HepG2 (cell line): ENCODE results near the gene PM20D1. TPM values are rescaled to one million over a fixed set of nuclear protein-coding genes. Genes with fewer than 3 reads are reported as not detected.

ENCODE experiments used
- ATAC-seq: fragments of 200-7000 bp; cut with Tn5 transposase; 3 replicates; pipeline ENCODE4 v1.9.1; 2020; ENCODE audit warnings: mild to moderate bottlenecking, moderate library complexity
- Bru-seq: library from RNA; stranded (reverse); fragments of 400-500 nt; gene quantifications from one replicate; lab custom pipeline; 2021; lab: Mats Ljungman, UMichigan
- BruChase-seq, 2 experiments: library from RNA; stranded (reverse); fragments of 400-500 nt; gene quantifications; one replicate each; lab custom pipeline; 2021; lab: Mats Ljungman, UMichigan
- BruUV-seq: library from RNA; stranded (reverse); fragments of 400-500 nt; replicated peaks from 2 replicates; lab custom pipeline; 2021; lab: Mats Ljungman, UMichigan
- CTCF ChIA-PET: fragments of 300-600 bp; formaldehyde crosslinking; extraction: SDS; loops from one replicate; lab custom pipeline; 2021; ENCODE audit warnings: low total read pairs, inconsistent platforms, low intra/inter-chr PET ratio; lab: Yijun Ruan, JAX
- POLR2A ChIA-PET: fragments of 350-600 bp; sonication (Branson Sonifier 250); formaldehyde crosslinking; loops from one replicate; lab custom pipeline; 2020; ENCODE audit warnings: antibody characterized with exemption, inconsistent platforms; lab: Yijun Ruan, JAX
- DNase-seq: peaks from one replicate; pipeline ENCODE4 v3.0.0-alpha.2; 2015; ENCODE audit warnings: low spot score
- FAIRE-seq: peaks from 3 replicates; lab custom pipeline; 2011; peaks lifted over from hg19 to GRCh38; lab: Jason Lieb, UNC
- H2AFZ ChIP-seq: one replicate; pipeline ENCODE4 v1.6.1; 2011; ENCODE audit warnings: low read length, inconsistent platforms
- H3K27ac ChIP-seq: fragments of 300-600 bp; 3 replicates; pipeline ENCODE4 v1.8.0; 2011; ENCODE audit warnings: mixed run types, mild to moderate bottlenecking, mixed read lengths, low read length, inconsistent platforms; ENCODE audit not compliant: insufficient read depth; ENCODE audit errors: extremely low read length
- H3K27me3 ChIP-seq, 2 experiments: fragments of 200-600 bp in 1 of 2; 2 replicates in 1 of 2; 3 replicates in 1 of 2; pipeline versions ENCODE4 v1.6.0 to v1.8.0; 2011; ENCODE audit warnings: low read length in 2 of 2, mild to moderate bottlenecking in 2 of 2, moderate library complexity in 2 of 2, inconsistent platforms in 1 of 2; ENCODE audit not compliant: insufficient read depth in 2 of 2, control insufficient read depth in 1 of 2
- H3K36me3 ChIP-seq, 2 experiments: fragments of 200-600 bp in 1 of 2; replicated peaks in 1 of 2; 2 replicates in 1 of 2; 3 replicates in 1 of 2; pipeline versions ENCODE4 v1.5.1 to v1.8.0; 2011; ENCODE audit warnings: low read length in 2 of 2, inconsistent platforms in 1 of 2; ENCODE audit not compliant: insufficient read depth in 2 of 2, control insufficient read depth in 1 of 2
- H3K4me1 ChIP-seq: 2 replicates; pipeline ENCODE4 v1.5.1; 2012; ENCODE audit warnings: low read length, inconsistent platforms; ENCODE audit not compliant: insufficient read depth
- H3K4me2 ChIP-seq: 2 replicates; pipeline ENCODE4 v1.6.0; 2011; ENCODE audit warnings: low read depth, low read length, inconsistent platforms
- H3K4me3 ChIP-seq, 3 experiments: fragments of 200-600 bp in 1 of 3; sonication (generic), shearing (Covaris generic) in 1 of 3; replicated peaks in 1 of 3; 2 replicates each; pipeline ENCODE4 v1.5.1; 2011 to 2016; ENCODE audit warnings: low read length in 3 of 3, inconsistent platforms in 2 of 3, low read depth in 2 of 3, mild to moderate bottlenecking in 2 of 3, control low read depth in 1 of 3, mixed read lengths in 1 of 3; ENCODE audit not compliant: insufficient read depth in 1 of 3
- H3K79me2 ChIP-seq: one replicate; pipeline ENCODE4 v1.6.1; 2011; ENCODE audit warnings: low read length, inconsistent platforms; ENCODE audit not compliant: insufficient read depth
- H3K9ac ChIP-seq: 2 replicates; pipeline ENCODE4 v1.6.0; 2011; ENCODE audit warnings: mild to moderate bottlenecking, low read depth, low read length, inconsistent platforms; ENCODE audit not compliant: insufficient read depth
- H3K9me3 ChIP-seq: 2 replicates; pipeline ENCODE4 v1.5.1; 2012; ENCODE audit warnings: mild to moderate bottlenecking, low read length
- H4K20me1 ChIP-seq: 2 replicates; pipeline ENCODE4 v1.6.0; 2011; ENCODE audit warnings: inconsistent platforms, mild to moderate bottlenecking, low read length, moderate library complexity; ENCODE audit not compliant: insufficient read depth
- DPF2 ChIP-seq: sonication (generic); formaldehyde crosslinking; IDR thresholded peaks from 2 replicates; pipeline ENCODE4 v1.4.0; 2020; ENCODE audit warnings: mild to moderate bottlenecking, low read depth, missing genetic modification reagents, borderline replicate concordance
- HNRNPH1 ChIP-seq: fragments of 200-400 bp; formaldehyde crosslinking; optimal IDR thresholded peaks from 2 replicates; pipeline ENCODE3; 2017; ENCODE audit warnings: mild to moderate bottlenecking, low read depth, low read length
- PPARG ChIP-seq: conservative IDR thresholded peaks from 2 replicates; pipeline ENCODE4 v1.6.1; 2016; ENCODE audit warnings: missing biosample characterization, missing genetic modification reagents
- TCF7 ChIP-seq: sonication (generic); IDR thresholded peaks from 2 replicates; pipeline ENCODE4 v1.6.1; 2016; ENCODE audit warnings: antibody characterized with exemption, low read depth
- ZNF24 ChIP-seq: fragments of 450-650 bp; IDR thresholded peaks from 2 replicates; pipeline ENCODE4 v1.6.1; 2017; ENCODE audit warnings: antibody characterized with exemption, mild to moderate bottlenecking
- ZNF274 ChIP-seq: sonication (generic); formaldehyde crosslinking; IDR thresholded peaks from 2 replicates; pipeline ENCODE4 v1.5.1; 2020; ENCODE audit warnings: mild to moderate bottlenecking, missing genetic modification reagents
- WGBS: methylation state at CpG from one replicate; pipeline ENCODE4 v1.1.6; 2017; ENCODE audit warnings: low lambda C conversion rate; 5-methylcytosine and 5-hydroxymethylcytosine counted together
- in situ Hi-C: cut with HindIII; loops from 2 replicates; pipeline ENCODE4 v1.10.0; 2017; ENCODE audit warnings: low pct_unique_long_range_greater_than_20kb; ENCODE audit not compliant: extremely low pct_ligation_motif_present
- intact Hi-C: fragments of 100-400 bp; cut with micrococcal nuclease; formaldehyde crosslinking; loops from one replicate; pipeline ENCODE4 v1.10.0; 2022; ENCODE audit not compliant: unreplicated experiment
- long read RNA-seq, 2 experiments: library from RNA in 1 of 2; library from polyadenylated mRNA in 1 of 2; stranded (forward) in 1 of 2; unstranded in 1 of 2; transcript quantifications; one replicate each; pipeline ENCODE4 v2.0.0, GENCODE V29; 2019 to 2022
- polyA minus RNA-seq, 3 experiments: library from RNA; depleted of rRNA, polyadenylated mRNA; stranded (reverse); fragments of >200 nt; gene quantifications; 2 replicates each; pipeline ENCODE4 v1.2.3, GENCODE V29; 2011; ENCODE audit warnings: low replicate concordance in 1 of 3
- polyA plus RNA-seq, 8 experiments: library from polyadenylated mRNA; depleted of rRNA in 3 of 8; stranded (reverse) in 7 of 8; unstranded in 1 of 8; fragments of >200 nt; fragmentation: Illumina TruSeq in 4 of 8; extraction: Trizol in 4 of 8; gene quantifications; 2 replicates each; pipeline versions ENCODE4 v1.2.1 to v1.2.3, GENCODE V29; 2011 to 2016; ENCODE audit warnings: low read depth in 4 of 8, missing spikeins in 1 of 8, mixed read lengths in 1 of 8; ENCODE audit not compliant: insufficient read depth in 1 of 8
- total RNA-seq, 5 experiments: library from RNA; depleted of rRNA; stranded (reverse); fragments of >200 nt; fragmentation: Illumina TruSeq; extraction: Trizol; gene quantifications; 2 replicates each; pipeline ENCODE4 v1.2.3, GENCODE V29; 2016; ENCODE audit warnings: low read depth in 1 of 5

Gene PM20D1, protein sequence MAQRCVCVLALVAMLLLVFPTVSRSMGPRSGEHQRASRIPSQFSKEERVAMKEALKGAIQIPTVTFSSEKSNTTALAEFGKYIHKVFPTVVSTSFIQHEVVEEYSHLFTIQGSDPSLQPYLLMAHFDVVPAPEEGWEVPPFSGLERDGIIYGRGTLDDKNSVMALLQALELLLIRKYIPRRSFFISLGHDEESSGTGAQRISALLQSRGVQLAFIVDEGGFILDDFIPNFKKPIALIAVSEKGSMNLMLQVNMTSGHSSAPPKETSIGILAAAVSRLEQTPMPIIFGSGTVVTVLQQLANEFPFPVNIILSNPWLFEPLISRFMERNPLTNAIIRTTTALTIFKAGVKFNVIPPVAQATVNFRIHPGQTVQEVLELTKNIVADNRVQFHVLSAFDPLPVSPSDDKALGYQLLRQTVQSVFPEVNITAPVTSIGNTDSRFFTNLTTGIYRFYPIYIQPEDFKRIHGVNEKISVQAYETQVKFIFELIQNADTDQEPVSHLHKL
- not detected in 2 replicates for total RNA-seq (2016; rRNA removed; fragmentation: Illumina TruSeq; extraction: Trizol)
- total RNA-seq (2016; cell fraction: cytosol; rRNA removed; fragmentation: Illumina TruSeq; extraction: Trizol; ENCODE audit: low read depth), result not detected in 2 replicates
- total RNA-seq (2016; cell fraction: insoluble cytoplasmic fraction; rRNA removed; fragmentation: Illumina TruSeq; extraction: Trizol), result not detected in 2 replicates
- total RNA-seq (2016; cell fraction: membrane; rRNA removed; fragmentation: Illumina TruSeq; extraction: Trizol), result not detected in 2 replicates
- not detected in 2 replicates for total RNA-seq (2016; cell fraction: nucleus; rRNA removed; fragmentation: Illumina TruSeq; extraction: Trizol)
- polyA plus RNA-seq (2011; rRNA removed), result not detected in 2 replicates
- polyA plus RNA-seq (2011; cell fraction: cytosol; rRNA removed), result not detected in 2 replicates
- polyA plus RNA-seq (2011; cell fraction: nucleus; rRNA removed), result not detected in 2 replicates
- polyA plus RNA-seq (2012), result not detected in 2 replicates
- not detected in 2 replicates for polyA plus RNA-seq (2016; cell fraction: cytosol; fragmentation: Illumina TruSeq; extraction: Trizol; ENCODE audit: low read depth)
- not detected in 2 replicates for polyA plus RNA-seq (2016; cell fraction: insoluble cytoplasmic fraction; fragmentation: Illumina TruSeq; extraction: Trizol; ENCODE audit: low read depth)
- not detected in 2 replicates for polyA plus RNA-seq (2016; cell fraction: membrane; fragmentation: Illumina TruSeq; extraction: Trizol; ENCODE audit: low read depth)
- polyA plus RNA-seq (2016; cell fraction: nucleus; fragmentation: Illumina TruSeq; extraction: Trizol; ENCODE audit: insufficient read depth, low read depth), result not detected in 2 replicates
- polyA minus RNA-seq (2011; rRNA and poly(A)+ RNA removed; ENCODE audit: low replicate concordance), result not detected in 2 replicates
- polyA minus RNA-seq (2011; cell fraction: cytosol; rRNA and poly(A)+ RNA removed), result not detected in 2 replicates
- polyA minus RNA-seq (2011; cell fraction: nucleus; rRNA and poly(A)+ RNA removed), result not detected in 2 replicates
- percentile 3 among the genes with signal in this experiment for Bru-seq, nascent RNA
- not detected for BruChase-seq, experiment 1, labeled RNA remaining after a 6-hour chase
- BruChase-seq, experiment 2, labeled RNA remaining after a 2-hour chase, result not detected
- long read RNA-seq, experiment 1, result 0 reads
- long read RNA-seq, experiment 2, result 0 reads

DNA sequence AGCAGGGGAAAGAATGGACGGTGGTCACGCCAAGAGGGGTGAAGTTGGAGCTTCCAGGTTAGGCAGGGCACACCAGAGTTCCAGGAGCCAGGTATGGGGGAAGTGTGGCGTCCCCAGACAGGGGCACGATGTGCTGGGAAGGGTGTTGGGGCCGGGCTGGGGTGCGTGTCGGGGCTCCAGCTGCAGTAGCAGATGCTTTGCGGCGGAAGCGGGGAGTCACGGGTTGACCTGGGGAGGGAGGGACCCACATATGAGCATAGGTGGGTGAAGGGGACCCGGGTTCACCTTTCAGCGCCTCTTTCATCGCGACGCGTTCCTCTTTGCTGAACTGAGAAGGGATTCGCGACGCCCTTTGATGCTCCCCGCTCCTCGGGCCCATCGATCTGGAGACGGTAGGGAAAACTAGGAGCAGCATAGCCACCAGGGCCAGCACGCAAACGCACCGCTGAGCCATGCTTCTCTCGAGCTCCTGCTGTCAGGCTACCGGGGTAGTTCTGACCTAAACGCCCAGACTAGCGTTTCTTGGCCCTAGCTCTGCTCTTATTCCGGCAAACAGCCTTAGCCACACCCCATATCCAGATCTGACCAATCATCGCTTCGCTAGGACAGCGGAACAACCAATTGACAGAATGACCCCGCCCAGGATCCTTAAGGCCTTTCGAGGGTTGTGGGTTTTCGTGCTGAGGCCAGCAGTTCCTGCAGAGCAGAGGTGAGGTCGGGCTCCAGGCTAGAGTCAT lies at the start of gene PM20D1:
PM20D1 (minus strand) TSS at position 514 of the 737 bp plus-strand sequence; CDS start at position 454, 60 bp downstream.
- H3K27ac ChIP-seq, result no peak within 1 kb of the TSS
- H3K27me3 ChIP-seq, result peaks cover 0 to 4% of the 10 kb centered on the region in 2 experiments; a peak in 2 of 5 replicates
- intact Hi-C loops, result no loop called here
- POLR2A ChIA-PET, result no interaction called here
- no peak for FAIRE-seq
- TF ChIP-seq TCF7 (no peak), PPARG (no peak), ZNF24 (no peak), DPF2 (CRISPR knock-in tag) (no peak), ZNF274 (no peak), HNRNPH1 (no peak)
- no peak within 1 kb of the TSS for H3K4me3 ChIP-seq
- 60% methylated on average over 32 of the region's 39 CpGs for WGBS
- H3K4me2 ChIP-seq, result no peak within 1 kb of the TSS
- H3K79me2 ChIP-seq, result no peaks in the 10 kb centered on the region
- no peaks in the 10 kb centered on the region for H3K9me3 ChIP-seq
- CTCF ChIA-PET, result no interaction called here
- BruUV-seq, result no TSS peak
- in situ Hi-C loops, result no loop called here
- H2AFZ ChIP-seq, result no peak within 1 kb of the TSS
- no peaks in the 10 kb centered on the region for H4K20me1 ChIP-seq
- no peaks in the 10 kb centered on the region for H3K36me3 ChIP-seq
- H3K9ac ChIP-seq, result no peak within 1 kb of the TSS
- DNase-seq, result no peak
- H3K4me1 ChIP-seq, result no peaks in the 10 kb centered on the region
- no peak for ATAC-seq
